ENCODE measurements around the gene E2F2.

The E2F2 gene, protein sequence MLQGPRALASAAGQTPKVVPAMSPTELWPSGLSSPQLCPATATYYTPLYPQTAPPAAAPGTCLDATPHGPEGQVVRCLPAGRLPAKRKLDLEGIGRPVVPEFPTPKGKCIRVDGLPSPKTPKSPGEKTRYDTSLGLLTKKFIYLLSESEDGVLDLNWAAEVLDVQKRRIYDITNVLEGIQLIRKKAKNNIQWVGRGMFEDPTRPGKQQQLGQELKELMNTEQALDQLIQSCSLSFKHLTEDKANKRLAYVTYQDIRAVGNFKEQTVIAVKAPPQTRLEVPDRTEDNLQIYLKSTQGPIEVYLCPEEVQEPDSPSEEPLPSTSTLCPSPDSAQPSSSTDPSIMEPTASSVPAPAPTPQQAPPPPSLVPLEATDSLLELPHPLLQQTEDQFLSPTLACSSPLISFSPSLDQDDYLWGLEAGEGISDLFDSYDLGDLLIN

DNA sequence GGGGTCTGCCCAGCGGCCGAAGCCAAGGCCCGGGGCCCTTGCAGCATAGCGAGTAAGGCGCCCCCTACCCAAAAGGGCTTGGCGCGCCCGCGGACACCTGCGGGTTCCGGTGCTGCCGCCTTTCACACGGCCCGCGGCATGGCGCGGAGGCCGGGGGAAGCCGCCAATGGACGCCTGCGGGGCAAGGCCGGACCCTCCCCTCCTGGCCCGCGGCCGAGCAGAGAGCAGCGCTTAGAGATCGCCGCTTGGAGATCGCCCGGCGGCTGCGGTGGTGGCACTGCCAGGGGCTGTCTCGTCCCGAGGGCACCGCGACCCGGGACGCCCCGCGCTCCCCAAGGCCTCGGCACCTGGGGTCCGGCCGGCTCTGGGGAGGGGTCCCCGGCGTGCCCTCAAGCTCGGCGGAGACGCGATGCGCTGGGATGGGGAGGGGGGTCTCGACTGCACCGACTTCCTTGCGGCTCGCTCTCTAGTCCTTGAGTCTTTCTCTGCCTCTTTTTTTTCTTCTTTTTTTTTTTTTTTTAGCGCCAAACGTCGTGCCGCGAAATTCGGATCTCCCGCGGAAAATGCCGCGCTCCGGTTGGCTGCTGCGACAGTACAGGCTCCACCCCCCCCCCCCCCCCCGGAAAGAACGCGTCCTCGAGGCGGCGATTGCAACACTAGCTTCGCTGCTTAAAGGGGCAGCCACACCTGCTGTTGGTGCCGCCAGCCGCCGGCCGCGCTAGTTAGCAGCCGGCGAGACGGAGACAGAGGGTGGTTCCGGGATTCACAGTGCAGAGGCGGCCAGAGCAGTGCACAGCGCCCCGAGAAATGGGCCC lies at the start of gene E2F2:
Gene E2F2, minus strand, starts transcription at position 487 of the 815 bp plus-strand sequence. Its CDS starts 440 bp downstream, at position 47.
- DNase-seq (ENCODE audit: low read depth) = peak; percentile 89

DNA sequence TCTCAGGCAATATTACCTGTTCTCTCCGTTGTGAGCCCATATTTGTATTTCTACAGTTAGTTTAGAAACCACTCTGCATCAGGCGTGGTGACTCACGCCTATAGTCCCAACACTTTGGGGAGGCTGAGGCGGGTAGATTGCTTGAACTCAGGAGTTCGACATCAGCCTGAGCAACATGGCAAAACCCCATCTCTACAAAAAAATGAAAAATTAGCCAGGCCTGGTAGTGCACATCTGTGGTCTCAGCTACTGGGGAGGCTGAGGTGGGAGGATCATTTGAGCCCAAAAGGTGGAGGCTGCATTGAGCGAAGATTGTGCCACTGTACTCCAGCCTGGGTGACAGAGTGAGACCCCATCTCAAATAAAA lies 47.9 kb upstream of the E2F2 start:
- DNase-seq (ENCODE audit: low read depth) = no peak

DNA sequence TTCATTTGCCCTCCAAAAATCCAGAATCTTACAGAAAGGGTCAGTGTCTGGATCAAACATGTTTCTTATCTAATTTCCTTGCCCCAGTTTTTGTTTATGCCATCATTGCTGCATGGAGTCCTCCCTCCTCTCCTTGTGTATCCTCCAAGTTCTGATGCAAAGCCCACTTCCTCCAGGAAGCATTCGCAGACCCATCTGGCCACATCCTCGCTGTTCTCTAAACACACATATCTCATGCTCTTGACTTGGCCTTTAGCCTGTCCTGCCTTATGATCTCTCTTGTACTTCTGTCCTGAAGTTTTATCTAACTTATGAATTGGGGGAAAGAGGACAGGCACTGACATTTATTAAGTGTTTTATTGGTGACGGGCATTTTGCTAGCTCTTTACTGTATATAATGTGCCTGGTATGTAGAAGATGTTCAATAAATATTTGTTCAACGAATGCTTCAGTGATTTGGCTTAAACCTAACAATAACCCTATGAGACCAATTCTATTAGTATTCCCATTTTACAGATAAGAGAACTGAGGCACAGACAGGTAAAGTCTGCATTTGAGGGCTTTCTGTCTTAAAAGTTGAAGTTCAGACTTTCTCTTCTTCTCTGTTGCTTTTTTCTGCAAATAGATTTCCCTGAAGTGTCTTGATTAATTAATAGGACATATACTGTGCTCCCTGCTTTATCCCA lies 47.4 kb upstream of the E2F2 start:
- peak; percentile 69 for DNase-seq (ENCODE audit: low read depth)

DNA sequence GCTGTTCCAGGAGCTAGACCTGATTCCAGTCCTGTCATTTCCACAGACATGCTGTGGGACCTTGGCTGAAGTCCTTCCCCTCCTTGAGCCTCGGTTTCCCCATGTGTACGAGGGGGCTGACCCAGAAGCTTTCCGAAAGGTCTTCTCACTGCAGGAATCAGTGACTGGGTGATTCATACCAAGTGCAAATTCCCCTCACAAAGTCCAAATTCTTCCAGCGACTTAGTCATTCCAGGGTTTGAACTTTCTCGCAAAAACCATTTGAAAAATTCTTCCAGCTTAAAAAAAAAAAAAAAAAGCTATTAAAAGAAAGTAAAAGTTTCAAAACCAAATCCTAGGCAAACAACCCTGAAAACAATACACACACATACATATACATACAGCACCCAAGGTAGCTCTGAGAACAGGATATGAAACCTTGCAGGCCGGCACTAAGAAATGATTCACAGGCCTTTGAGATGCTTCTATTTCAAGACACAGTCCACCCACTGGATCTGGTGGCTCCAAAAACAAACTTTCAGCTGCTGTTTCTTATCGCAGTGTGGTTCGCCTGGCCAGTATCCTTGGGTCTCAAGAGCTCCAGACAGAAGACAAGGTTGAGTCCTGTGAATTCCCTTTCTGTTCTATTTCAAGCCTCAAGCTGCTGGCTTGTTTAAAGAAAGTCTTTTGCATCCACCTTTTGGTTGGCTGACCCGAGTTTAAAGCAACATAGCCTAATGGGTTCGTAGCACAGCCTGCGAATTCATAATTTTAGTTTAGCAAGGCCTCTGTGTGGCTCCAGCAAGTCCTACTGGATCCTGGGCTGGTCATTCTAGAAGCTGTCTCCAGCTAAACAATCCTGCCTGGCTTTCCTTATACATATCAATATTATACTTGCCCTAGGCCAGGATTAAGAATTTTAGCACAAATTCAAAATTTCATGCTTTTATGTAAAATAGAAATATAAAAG lies 46.3 kb upstream of the E2F2 start:
- DNase-seq (ENCODE audit: low read depth) = peak; percentile 96

DNA sequence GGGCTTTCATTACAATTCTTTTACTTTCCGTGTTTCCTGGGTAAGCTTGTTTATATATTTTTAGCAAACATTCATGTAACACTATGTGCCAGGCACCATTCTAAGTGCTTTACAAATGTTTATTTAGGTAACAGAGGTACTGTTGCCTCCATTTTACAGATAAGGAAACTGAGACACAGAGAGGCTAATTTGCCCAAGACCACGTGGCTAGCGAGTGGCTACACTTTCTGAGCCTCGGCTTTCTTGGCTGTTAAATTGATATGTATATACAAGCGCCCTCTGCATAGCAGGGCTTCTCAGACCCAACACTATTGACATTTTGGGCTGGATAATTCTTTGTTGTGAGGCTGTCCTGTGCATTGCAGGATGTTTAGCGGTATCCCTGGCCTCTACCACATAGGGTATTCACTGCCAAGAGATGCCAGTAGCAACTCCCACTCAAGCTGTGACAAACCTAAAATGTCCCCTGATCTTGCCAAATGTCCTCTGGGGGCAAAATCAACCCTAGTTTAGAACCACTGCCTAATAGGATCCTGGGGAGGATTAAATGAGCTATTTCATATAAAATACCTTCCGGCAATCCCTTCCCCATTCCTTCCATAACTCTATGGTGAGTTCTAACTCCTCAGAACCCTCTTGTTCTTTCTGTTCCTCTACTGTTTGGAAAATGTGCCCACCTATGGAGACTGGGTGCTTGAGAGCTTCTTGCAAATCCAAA lies 45.5 kb upstream of the E2F2 start:
- peak; percentile 79 for DNase-seq (ENCODE audit: low read depth)

DNA sequence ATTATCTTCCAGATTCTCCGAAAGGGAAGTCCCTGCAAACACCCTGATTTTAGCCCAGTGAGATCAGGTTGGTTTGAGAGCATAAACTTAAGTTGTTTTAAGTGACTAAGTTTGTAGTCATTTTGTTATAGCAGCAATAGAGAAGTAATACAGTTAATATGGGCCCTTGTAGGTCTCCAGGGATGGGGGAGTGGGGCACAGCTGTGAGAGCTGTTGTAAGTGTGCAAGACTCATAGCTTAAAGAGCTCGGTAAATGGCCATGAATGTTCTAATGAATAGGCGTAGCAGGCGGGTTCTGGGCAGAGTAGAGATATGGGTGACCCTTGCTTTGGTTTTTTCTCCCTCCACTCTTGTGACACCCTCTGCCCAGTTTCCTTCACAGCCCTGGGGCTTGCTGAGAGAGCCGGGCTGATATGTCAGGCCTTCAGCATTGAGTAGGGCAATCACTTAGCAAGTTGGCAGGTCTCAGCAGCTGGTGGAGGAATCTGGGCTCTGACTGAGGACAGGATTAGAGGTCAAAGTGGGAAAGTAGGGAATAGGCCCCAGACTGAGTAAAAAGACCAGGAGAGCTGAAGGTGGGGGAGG lies 44.3 kb upstream of the E2F2 start:
- DNase-seq (ENCODE audit: low read depth) = no peak

DNA sequence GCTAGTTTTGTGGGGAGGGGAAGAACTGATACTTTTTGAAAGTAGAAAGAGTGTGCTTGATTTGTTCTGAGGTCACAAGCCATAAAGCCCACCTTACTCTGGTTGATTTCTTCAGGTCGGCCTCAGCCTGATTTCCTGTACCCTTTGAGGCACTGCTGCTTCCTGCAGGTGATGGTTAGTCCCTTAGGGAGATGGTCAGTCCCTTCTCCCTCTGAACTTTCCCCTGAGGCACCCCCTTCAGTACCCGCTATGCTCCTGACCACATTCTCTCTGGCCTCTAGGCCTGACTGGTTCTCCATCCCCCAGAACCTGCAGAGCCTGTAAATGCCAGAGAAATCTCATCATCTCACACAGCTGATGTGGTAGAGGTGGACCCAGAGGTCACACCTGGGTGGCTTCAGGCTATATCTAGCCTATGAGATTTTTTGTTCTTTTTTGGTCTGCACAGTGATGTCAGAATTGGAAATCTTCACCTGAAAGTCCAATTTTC lies 43.3 kb upstream of the E2F2 start:
- DNase-seq (ENCODE audit: low read depth) = no peak

DNA sequence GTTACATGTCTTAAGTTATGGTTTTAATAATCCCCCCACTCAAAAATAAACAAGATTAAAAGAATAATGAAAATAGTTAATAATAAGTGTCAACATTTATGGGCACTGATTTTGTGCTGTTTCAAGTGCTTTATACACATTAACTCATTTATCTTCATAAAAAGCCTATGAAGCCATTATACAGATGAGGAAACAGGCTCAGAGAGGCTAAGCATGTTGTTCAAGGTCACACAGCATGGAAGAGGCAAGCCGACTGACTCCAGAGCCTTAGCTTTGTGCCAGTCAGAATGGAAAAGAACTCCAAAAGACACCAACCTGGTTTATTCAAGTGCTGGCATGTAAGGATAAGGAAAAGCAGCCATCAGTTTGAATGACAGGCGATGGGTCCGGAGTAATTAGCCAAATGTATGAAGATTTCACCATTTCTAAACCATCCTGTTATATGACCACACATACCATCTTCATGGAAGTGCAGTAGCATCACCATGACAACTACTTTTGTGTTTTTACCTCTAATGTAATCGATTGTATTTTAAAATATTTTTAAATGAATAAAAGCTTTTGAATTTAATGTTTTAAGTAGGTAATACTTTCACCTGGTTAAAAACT lies 42.6 kb upstream of the E2F2 start:
- DNase-seq (ENCODE audit: low read depth) = no peak

DNA sequence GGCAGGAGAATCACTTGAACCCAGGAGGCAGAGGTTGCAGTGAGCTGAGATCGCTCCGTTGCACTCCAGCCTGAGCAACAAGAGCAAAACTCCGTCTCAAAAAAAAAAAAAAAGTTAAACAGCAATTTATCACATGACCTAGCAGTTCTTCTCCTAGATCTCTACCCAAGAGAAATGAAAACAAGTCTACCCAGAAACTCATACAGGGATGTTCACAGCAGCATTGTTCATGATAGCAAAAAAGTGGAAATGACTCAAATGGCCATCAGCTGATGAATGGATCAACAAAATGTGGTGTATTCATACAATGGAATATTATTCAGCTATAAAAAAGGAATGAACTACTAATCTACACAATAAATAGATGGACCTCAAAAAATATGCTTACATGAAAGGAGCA lies 40.4 kb upstream of the E2F2 start:
- no peak for DNase-seq (ENCODE audit: low read depth)

DNA sequence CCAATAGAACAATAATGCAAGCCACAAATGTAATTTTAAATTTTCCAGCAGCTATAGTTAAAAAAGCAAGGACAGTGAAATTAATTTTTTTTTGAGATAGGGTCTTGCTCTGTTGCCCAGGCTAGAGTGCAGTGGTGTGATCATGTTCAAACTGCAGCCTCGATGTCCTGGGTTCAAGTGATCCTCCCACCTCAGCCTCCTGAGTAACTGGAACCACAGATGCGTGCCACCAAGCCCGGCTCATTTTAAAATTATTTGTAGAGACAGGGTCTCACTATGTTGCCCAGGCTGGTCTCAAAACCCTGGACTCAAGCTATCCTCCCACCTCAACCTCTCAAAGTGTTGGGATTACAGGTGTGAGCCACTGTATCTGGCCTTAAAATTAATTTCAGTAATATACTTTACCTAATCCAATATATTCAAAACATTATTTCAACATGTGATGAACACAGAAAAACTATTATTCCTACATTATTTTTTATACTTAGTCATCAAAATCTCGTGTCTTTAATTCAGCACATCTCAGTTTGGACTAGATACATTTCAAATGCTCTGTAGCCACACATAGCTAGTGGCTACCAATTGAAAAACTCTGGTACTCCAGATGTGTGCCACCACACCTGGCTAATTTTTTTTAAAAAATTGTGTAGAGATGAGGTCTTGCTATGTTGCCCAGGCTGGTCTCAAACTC lies 39.1 kb upstream of the E2F2 start:
- no peak for DNase-seq (ENCODE audit: low read depth)

DNA sequence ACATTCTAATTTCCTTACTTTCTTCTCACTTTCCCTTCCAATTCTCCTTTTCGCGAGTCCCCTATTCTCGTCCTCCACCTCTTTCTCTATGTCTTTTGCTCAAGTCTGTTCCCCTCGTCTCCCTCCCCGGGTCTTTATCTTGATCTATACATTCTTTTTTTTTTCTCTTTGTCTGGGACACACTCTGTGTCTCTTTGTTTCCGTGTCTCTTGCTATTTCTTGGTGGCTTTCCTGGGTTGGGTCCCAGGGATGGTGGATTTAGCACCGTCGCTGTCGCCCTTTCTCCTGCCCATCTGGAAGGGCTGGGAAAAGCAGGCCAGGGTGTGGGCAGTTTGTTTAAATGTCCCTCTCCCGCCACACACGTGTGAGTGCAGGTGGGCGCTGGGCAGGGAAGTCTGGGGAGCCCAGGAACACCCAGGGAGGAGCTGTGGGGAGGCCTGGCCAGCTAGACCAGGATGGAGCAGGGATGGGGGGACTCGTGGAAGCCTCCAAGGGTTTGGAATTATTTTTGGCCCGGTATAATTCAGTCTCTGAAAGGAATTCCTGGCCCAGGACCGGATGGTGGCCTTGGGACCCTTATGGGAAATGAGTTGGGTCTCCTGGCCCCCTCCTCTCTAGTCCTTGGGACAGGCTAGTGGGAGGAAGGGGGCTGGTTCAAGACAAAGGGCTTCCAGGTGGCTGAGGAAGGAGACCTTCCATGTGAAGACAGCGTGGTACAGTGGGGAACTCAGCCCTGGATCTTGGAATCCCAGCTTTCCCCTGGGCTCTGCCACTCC lies 37.8 kb upstream of the E2F2 start:
- DNase-seq (ENCODE audit: low read depth) = peak; percentile 26

DNA sequence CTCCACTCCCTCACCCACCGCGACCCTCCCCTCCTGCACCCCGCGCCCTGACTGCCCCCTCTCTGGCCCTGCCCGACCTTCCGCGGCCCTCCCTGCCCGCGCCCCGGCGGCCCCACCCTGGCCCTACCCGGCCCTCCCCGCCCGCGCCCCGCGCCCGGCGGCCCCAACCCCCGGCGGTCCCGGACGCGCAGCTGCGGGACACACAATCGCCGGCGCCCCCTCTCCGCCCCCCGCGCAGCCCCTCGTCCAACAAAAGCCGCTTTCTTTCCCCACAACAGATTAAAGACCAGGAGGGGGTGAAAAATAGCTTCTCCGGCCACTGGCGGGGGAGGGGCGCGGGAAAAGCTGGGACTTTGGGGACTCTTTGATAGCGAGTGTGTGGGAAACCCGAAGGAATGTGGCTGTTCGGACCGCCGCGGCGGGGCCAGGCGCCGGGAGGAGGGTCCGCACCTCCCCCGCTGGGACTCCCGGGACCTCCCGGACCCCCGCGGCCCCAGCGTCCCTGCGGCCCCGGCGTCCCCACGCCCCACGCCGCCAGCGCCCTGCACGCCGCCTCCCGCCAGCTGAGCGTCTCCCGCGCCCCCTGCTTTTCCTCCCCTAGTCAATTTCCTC lies 37.1 kb upstream of the E2F2 start:
- peak; percentile 59 for DNase-seq (ENCODE audit: low read depth)

DNA sequence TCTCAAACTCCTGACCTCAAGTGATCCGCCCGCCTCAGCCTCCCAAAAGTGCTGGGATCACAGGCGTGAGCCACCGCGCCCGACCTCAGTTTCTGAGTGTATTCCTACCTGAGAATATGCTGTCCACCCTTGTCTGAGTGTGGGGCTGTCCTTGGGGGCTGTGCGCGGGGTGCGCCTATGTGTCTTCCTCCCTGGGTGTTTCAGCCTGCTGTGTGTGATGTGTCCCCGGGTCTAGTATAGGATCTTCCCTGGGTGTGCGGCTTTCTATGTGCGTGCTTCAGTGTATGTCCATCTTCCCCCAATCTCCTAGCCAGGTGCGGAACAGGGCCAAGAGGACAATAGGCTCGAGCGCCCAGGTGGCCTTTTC lies 36.6 kb upstream of the E2F2 start:
- no peak for DNase-seq (ENCODE audit: low read depth)

DNA sequence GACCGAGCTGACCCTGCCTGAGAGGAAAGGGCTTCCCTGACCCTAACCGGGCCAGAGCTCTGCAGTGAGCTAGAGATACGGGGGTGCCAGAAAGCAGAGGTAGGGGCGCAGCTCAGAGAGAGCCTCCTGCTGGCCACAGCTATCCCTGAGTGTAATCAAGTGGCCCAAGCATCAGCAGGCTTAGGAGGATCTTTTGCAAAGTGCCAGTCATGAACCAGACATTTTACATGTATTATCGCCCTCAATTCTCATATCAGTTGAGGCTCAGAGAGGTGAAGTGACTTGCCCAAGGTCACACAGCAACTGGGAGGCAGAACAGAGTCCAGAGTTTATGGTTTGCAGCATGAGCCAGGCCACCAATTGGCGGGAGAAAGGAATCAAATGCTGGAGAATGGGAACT lies 35.3 kb upstream of the E2F2 start:
- peak; percentile 20 for DNase-seq (ENCODE audit: low read depth)

DNA sequence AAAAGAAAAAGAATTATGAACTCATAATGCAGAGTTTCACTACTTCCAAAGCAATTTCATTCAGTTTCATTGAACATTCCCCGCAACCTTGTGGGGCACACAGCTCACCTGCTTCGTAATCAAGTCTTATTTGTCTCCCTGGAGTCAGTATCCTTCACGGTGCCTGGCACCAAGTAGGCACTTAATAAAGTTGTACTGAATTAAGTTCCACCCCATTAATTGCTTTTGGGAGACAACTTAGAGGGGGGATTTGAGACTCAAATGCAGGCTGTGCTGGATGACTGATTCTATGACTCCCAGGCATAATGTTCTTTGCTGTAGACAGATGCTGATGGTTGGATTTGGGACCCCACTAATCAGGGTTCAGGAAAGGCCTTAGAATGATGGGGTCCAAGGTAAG lies 34.7 kb upstream of the E2F2 start:
- DNase-seq (ENCODE audit: low read depth) = no peak

DNA sequence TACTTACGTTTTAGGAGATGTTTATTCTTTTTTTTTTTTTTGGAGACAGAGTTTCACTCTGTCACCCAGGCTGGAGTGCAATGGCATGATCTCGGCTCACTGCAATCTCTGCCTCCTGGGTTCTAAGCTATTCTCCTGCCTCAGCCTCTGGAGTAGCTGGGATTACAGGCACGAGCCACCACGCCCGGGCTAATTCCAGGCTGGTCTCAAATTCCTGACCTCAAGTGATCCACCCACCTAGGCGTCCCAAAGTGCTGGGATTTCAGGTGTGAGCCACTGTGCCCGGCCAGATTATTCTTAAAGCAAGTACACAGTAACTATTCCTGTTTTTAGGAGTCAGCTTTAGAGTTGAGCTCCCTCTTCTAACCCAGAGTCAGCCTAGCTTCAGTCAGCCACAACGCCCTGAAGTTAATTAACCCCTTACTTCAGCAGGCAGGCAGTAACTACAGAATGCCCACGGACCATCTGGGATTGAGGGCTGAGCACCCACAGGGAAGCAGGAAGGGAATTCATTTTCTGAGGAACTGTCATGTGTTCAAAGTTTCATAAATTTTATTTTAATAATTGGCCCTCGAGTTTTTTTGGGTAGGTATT lies 33.6 kb upstream of the E2F2 start:
- DNase-seq (ENCODE audit: low read depth) = peak; percentile 48

DNA sequence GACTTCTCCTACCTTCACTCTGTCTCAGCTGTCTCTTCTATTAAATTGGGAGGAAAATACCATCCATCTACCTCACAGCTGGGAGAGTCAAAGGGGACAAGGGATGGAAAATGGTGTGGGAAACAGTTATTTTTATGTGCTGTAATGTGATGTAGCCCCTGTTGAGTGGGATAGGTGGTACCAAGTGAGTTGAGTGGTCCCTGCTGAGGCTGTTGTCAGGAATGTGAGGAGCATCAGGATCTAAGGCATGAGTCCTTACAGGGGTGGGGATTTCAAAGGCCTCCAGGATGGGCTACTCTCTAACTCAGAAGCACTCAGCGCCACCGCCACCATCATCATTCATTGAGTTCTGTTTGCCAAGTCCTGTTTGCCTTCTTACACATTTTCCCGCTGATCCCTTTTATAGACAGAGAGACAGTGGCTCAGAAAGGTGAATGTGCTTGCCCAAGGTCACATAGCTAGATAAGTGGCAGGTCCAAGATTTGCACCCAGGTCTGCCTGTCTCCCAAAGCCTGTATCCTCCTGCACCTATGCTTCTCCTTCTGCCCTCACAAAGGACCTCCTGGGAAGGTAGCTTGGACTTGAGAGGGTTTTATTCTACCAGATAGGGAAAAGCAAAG lies 32.8 kb upstream of the E2F2 start:
- peak; percentile 14 for DNase-seq (ENCODE audit: low read depth)
